HG02943 (cell line): ENCODE measurements around the gene NDST1.

ENCODE experiments used
- ATAC-seq: cut with Tn5 transposase; IDR thresholded peaks from one replicate; pipeline ENCODE4 v1.9.1; 2021; ENCODE audit warnings: mild to moderate bottlenecking, low read depth, moderate library complexity; ENCODE audit not compliant: unreplicated experiment

The NDST1 gene

GRCh38 chr5:150561571-150562275 is 53.8 kb downstream of the NDST1 start:
- ATAC-seq, result no peak

DNA sequence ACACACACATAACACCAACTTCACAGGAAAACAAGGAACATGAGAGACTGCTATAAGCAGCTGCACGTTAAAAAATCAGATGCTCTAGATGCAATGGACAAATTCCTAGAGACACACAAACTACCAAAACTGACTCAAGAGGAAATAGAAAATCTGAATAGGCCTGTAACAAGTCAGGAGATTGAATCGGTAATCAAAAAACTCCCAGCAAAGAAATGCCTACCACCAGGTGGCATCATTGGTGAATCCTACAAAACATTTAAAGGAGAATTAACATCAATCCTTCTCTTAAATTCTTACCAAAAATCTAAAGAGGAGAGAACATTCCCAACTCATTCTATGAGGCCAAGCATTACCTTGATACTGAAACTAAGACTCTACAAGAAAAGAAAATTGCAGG is 54.9 kb downstream of the NDST1 start:
- ATAC-seq, result no peak

GRCh38 chr5:150565868-150566267 is 57.9 kb downstream of the NDST1 start:
- ATAC-seq, result no peak

DNA sequence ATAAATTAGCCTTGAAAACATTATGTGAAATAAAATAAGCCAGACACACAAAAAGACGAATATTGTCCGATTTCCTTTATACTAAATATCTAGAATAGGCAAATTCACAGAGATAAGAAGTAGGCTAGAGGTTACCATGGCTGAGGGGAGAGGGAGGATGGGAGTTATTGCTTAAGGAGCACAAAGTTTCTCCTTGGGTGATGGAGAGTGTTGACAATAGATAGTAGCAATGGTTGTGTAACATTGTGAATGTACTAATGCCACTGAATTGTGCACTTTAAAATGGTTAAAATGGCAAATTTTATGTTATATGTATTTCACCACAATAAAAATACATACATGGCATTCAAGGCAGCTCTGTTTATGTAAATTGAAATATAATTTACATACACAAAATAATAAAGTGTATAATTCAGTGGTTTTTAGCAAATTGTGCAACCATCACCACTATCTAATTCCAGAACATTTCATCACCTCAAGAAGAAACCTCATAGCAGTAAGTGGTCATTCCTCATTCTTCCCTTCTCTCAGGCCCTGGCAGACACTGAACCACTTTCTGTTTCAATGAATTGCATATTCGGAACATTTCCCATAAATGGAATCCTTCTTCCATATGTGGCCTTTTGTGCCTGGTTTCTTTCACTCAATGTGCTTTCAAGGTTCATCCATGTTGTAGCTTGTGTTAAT is 59.2 kb downstream of the NDST1 start:
- no peak for ATAC-seq

DNA sequence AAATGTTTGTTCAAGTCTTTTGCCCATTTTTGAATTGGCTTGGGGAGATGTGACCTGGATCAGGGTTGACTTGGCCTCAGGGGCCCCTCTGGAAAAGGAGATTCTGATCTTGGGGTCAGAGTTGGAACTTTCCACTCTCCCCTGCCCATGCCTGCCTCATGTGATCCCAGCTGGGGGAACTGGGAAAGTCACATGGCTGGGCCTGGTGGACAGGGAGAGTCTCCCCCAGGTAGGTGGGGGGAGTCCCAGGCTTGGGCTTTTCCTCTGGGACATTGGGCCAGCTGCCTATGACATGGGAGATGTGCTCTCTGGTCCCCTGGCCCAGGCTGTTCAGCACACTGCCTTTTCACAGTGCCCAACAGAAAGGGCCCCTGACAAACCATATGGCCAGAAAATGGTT is 60.7 kb downstream of the NDST1 start:
- no peak for ATAC-seq

GRCh38 chr5:150570333-150570732 is 62.4 kb downstream of the NDST1 start:
- no peak for ATAC-seq

DNA sequence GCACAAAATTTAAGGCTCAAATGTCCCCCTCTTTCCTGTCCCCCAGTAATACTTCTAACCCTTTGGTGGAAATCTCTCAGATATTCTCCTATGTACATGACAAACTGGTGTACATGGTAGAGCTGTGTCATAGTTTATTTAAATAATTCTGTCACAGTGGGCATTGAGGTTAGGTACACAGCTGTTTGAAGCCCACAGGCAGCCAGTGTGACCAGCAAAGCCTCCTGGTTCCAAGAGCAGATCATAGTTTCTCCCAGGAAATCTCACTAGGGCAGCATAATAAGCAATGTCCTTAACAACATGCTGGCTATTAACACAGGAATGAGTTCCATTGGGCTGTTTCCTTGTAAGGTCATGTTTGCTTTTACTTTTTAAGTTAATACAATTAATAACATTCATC is 63.9 kb downstream of the NDST1 start:
- ATAC-seq, result no peak

DNA sequence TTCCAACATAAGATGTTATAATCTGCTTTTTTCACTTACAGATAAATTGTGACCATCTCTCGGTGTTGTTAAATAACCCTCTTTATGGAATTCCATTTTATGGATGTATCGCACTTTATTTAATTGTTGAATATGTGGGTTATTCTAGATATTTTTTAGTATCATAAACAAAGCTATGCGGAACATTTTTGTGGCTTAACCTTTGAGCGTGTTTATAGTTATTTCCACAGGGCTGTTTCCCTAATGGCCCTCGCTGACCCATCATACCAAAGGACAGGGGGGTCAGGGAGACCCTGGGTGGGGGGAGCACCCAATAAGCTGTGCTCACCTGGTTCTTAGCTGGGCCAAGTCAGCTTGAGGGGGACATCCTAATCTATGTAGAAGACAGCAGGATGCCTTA is 65.3 kb downstream of the NDST1 start:
- no peak for ATAC-seq

GRCh38 chr5:150573867-150574817 is 66.2 kb downstream of the NDST1 start:
- ATAC-seq, result no peak

DNA sequence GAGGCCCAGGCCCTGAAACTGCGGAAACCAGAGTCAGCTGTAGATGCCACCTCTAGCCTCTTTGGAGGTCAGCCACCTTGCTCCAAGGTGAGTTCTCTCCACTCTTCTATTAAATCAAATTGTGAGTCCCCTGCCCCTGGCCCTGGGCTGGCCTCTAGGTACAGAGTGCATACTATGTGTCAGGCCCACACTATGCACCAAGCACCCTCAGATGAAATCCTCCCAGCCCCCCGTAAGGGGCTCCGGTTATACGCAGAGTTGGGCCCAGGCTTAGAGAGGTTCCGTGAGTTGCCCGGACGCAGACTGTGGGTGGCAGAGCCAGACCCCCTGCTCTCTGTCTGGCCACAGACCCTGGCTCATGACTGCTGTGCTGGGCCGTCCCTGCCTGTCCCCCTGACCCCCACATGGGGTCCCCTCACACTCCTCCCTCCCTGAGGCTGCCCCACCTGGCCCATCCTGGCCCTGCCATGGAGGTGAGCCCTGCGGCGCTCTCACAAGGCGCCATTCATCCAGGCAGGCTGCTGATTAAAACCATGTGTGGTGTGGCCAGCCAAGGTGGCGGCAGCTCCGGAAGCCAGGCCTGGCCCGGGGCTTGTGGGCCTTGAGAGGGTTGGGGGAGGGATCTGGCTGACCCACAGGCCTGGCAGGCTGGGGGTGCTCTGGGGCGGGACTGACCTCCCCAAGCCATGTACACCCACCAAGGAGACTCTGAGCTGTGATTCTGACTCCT is 67.1 kb downstream of the NDST1 start:
- ATAC-seq, result no peak

- no peak for ATAC-seq
Observed at GRCh38 chr5:150575745-150576448, 68.0 kb downstream of the NDST1 start.

- no peak for ATAC-seq
Observed at GRCh38 chr5:150576449-150576949, 68.6 kb downstream of the NDST1 start.

DNA sequence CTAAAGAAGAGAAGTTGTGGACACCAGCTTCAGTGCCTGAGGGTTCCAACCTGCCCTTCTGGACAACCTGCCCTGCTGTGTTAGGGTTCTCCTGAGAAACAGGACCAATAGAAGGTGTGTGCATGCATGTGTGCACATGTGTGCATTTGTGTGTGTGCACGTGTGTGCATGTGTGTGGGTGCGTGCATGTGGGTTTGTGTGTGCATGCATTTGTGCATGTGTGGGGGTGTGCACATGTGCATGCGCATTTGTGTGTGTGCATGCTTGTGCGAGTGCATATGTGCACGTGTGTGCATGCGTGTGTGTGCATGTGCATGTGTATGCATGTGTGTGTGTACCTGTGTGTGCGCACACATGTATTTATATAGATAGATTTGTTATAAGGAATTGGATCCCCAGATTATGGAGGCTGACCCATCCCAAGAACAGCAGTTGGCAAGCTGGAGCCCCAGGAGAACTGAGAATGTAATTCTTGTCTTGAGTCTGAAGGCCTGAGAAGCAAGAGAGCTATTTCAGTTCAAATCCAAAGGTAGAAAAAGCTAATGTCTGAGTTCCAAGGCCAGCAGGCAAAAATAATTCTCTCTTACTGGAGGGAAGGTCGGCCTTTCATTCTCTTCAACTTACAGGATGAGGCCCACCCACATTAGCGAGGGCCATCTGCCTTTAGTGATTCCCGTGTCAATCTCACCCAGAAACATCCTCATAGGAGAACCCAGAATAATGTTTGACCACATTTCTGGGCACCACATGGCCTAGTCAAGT is 69.6 kb downstream of the NDST1 start:
- ATAC-seq, result no peak

GRCh38 chr5:150578781-150579461 is 71.0 kb downstream of the NDST1 start:
- ATAC-seq, result no peak

DNA sequence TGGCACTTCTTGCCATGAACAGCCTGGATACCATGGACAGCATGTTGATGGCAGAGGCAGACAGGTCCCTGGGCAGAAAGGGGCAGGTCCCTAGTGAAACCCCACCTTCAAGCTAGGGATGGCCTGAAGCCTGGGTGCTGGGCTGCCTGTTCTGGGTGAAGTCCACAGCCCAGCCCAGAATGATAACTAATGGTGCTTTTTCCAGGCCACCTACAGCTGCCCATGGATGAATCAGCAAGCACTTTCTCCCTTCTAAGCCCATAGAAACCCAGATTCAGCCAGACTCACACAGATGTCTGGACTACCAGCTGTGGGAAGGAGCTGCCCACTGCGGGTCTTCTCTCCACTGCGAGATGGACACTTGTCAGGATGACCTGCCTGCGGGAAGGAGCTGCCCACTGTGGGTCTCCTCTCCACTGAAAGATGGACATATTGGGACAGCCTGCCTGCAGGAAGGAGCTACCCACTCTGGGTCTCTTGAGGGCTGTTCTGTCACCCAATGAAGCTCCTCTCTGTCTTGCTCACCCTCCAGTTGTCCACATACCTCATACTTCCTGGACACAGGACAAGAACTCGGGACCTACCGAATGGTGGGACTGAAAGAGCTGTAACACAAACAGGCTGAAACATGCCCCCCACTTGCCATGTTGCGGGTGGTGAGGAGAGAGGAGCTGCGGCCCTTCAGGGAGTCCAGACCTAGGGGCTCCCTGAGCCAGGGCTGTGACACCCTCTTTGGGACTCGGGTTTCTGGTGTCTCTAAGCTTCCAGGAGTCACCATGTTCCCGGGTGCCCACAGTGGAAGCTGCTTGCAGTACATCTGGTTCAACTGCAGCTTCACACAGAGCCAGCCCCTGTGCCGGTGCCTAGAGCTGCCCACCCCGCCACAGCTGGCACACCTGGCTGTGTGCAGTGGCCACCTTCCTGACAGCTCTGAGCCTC is 71.8 kb downstream of the NDST1 start:
- no peak for ATAC-seq

DNA sequence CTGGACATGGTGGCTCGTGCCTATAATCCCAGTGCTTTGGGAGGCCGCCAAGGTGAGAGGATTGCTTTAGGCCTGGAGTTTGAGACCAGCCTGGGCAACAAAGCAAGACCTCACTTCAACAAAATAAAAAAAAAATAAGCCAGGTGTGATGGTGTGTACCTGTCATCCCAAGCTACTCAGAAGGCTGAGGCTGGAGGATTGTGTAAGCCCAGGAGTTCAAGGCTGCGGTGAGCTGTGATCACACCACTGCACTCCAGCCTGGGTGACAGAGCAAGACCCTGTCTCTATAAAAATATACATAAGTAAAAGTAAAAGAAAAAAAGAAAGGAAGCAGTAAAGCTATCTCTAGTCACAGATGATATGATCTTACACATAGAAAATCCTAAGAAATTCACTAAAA is 73.0 kb downstream of the NDST1 start:
- ATAC-seq, result no peak
